Erythroblast (primary cell): ENCODE data around the gene C17orf113.

Experiments
- GATA1 ChIP-seq: IDR thresholded peaks from 2 replicates; pipeline ENCODE4 v1.6.1; 2011; ENCODE audit warnings: low read depth, mild to moderate bottlenecking, control low read depth, low read length, moderate library complexity
- POLR2A ChIP-seq: IDR thresholded peaks from 2 replicates; pipeline ENCODE4 v1.6.1; 2011; ENCODE audit warnings: mild to moderate bottlenecking, low read length

DNA sequence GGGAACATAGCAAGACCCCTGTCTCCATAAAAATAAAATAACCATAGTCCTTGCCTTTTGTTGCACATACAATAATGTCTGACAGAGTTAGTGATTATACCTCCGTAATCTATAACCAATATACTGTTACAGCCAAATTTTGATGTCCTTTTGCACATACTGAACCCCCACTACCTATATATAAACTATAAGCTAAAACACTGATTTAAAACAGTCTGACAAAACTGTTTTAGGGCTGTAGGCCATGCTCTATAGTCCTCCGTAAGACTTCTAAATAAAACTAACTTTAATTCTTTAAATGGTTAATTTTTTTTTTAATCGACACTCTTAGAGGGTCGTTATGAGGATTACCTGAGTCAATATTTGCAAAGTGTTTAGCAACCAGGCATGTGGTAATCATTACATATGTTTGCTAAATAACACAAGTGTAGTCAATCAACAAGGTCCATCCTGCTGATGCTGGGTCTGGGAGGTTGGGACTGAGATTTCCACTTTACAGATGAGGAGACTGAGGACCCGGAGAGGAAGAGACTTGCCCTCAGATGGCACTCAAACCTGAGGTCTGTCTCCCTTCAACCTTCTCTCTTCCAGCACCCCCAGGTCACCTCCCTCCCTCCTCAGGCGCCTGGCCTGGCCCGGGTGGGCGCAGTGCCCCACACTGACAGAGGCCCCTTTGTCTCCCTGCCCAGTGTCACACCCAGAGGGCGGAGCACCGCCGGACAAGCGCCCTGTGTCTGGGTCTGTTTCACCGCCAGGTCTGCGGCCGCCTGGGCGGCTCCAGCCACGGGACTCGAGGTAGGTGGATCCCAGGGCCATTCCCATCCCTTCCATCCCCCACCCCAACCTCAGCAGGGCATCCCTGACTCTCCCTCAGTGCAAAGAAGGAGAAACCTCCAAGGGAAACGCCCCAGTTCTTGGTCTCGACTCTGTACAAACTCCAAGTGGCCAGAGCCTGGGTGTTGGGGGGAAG lies 37.6 kb upstream of the C17orf113 start:
- TF ChIP-seq POLR2A (no peak), GATA1 (no peak)
